ENCODE results near the gene NBEAL1.
"Not testable (repeated sequence)": the region's sequence is repeated elsewhere in the genome, so short reads cannot be mapped to it uniquely, and the experiment has no call there.

The NBEAL1 gene

GRCh38 chr2:203039211-203039610, 24.5 kb downstream of the NBEAL1 start:
- not testable (repeated sequence) for DNase-seq (ENCODE audit: low read depth)

GRCh38 chr2:203040966-203041521, 26.4 kb downstream of the NBEAL1 start:
- DNase-seq (ENCODE audit: low read depth), result no peak

- DNase-seq (ENCODE audit: low read depth), result no peak
Measured at GRCh38 chr2:203042178-203042577, 27.5 kb downstream of the NBEAL1 start.

- DNase-seq (ENCODE audit: low read depth), result no peak
Measured at GRCh38 chr2:203043226-203043625, 28.6 kb downstream of the NBEAL1 start.

GRCh38 chr2:203045867-203046266, 31.2 kb downstream of the NBEAL1 start:
- DNase-seq (ENCODE audit: low read depth), result no peak

GRCh38 chr2:203052539-203052938, 37.9 kb downstream of the NBEAL1 start:
- no peak for DNase-seq (ENCODE audit: low read depth)

GRCh38 chr2:203059567-203060240, 45.0 kb downstream of the NBEAL1 start:
- DNase-seq (ENCODE audit: low read depth), result no peak

GRCh38 chr2:203061346-203061745, 46.7 kb downstream of the NBEAL1 start:
- peak; percentile 11 for DNase-seq (ENCODE audit: low read depth)

- no peak for DNase-seq (ENCODE audit: low read depth)
Measured at GRCh38 chr2:203062126-203062525, 47.5 kb downstream of the NBEAL1 start.

GRCh38 chr2:203066519-203067091, 51.9 kb downstream of the NBEAL1 start:
- not testable (repeated sequence) for DNase-seq (ENCODE audit: low read depth)

- no peak for DNase-seq (ENCODE audit: low read depth)
Measured at GRCh38 chr2:203070701-203071100, 56.0 kb downstream of the NBEAL1 start.

- no peak for DNase-seq (ENCODE audit: low read depth)
Measured at GRCh38 chr2:203071148-203071547, 56.5 kb downstream of the NBEAL1 start.

GRCh38 chr2:203072371-203072770, 57.7 kb downstream of the NBEAL1 start:
- DNase-seq (ENCODE audit: low read depth), result no peak

- no peak for DNase-seq (ENCODE audit: low read depth)
Measured at GRCh38 chr2:203077451-203077850, 62.8 kb downstream of the NBEAL1 start.

GRCh38 chr2:203080447-203081045, 65.9 kb downstream of the NBEAL1 start:
- no peak for DNase-seq (ENCODE audit: low read depth)

- DNase-seq (ENCODE audit: low read depth), result no peak
Measured at GRCh38 chr2:203083328-203083727, 68.7 kb downstream of the NBEAL1 start.

- DNase-seq (ENCODE audit: low read depth), result not testable (repeated sequence)
Measured at GRCh38 chr2:203086381-203086780, 71.7 kb downstream of the NBEAL1 start.

GRCh38 chr2:203090721-203091120, 76.0 kb downstream of the NBEAL1 start:
- DNase-seq (ENCODE audit: low read depth), result not testable (repeated sequence)

GRCh38 chr2:203097735-203098134, 83.1 kb downstream of the NBEAL1 start:
- no peak for DNase-seq (ENCODE audit: low read depth)

GRCh38 chr2:203102357-203102756, 87.7 kb downstream of the NBEAL1 start:
- DNase-seq (ENCODE audit: low read depth), result not testable (repeated sequence)

GRCh38 chr2:203104273-203104672, 89.6 kb downstream of the NBEAL1 start:
- no peak for DNase-seq (ENCODE audit: low read depth)

GRCh38 chr2:203105996-203106395, 91.3 kb downstream of the NBEAL1 start:
- DNase-seq (ENCODE audit: low read depth), result no peak

- DNase-seq (ENCODE audit: low read depth), result not testable (repeated sequence)
Measured at GRCh38 chr2:203110496-203110895, 95.8 kb downstream of the NBEAL1 start.

Data from GM04504 (cell line).